HepG2 (cell line): ENCODE results near the gene TUBB4B. TPM values are rescaled to one million over a fixed set of nuclear protein-coding genes. Genes with fewer than 3 reads are reported as not detected.
A peak's percentile ranks its signal among the peaks of the same experiment; 100 is the strongest.

Experiments used
- ERF ChIP-seq: IDR thresholded peaks from 2 replicates; pipeline ENCODE4 v1.6.1; 2018; ENCODE audit warnings: missing biosample characterization, missing genetic modification reagents
- GATAD1 ChIP-seq: IDR thresholded peaks from 2 replicates; pipeline ENCODE4 v1.6.1; 2016; ENCODE audit warnings: missing genetic modification reagents, missing compliant biosample characterization
- HDAC2 ChIP-seq: sonication (generic); formaldehyde crosslinking; IDR thresholded peaks from 2 replicates; pipeline ENCODE4 v1.4.0; 2020; ENCODE audit warnings: missing genetic modification reagents
- HMG20B ChIP-seq: conservative IDR thresholded peaks from 2 replicates; pipeline ENCODE4 v1.6.1; 2016; ENCODE audit warnings: missing genetic modification reagents, missing compliant biosample characterization
- MLX ChIP-seq: IDR thresholded peaks from 2 replicates; pipeline ENCODE4 v1.6.1; 2016
- NFATC3 ChIP-seq: sonication (generic); formaldehyde crosslinking; IDR thresholded peaks from 2 replicates; pipeline ENCODE4 v1.5.1; 2020; ENCODE audit warnings: mild to moderate bottlenecking, missing genetic modification reagents
- NKX3-1 ChIP-seq: sonication (generic); formaldehyde crosslinking; IDR thresholded peaks from 2 replicates; pipeline ENCODE4 v1.5.0; 2020; ENCODE audit warnings: missing genetic modification reagents
- NR2F1 ChIP-seq, 2 experiments: fragments of 450-650 bp in 1 of 2; formaldehyde crosslinking in 1 of 2; IDR thresholded peaks; 2 replicates each; pipeline versions ENCODE4 v1.5.0 to v1.6.1; 2016 to 2020; ENCODE audit warnings: mild to moderate bottlenecking in 1 of 2, missing compliant biosample characterization in 1 of 2, missing genetic modification reagents in 1 of 2, moderate library complexity in 1 of 2
- RARA ChIP-seq: IDR thresholded peaks from 2 replicates; pipeline ENCODE4 v1.6.1; 2016; ENCODE audit warnings: missing genetic modification reagents, missing compliant biosample characterization
- SALL1 ChIP-seq: sonication (generic); formaldehyde crosslinking; IDR thresholded peaks from 2 replicates; pipeline ENCODE4 v1.8.0; 2022; ENCODE audit warnings: mild to moderate bottlenecking, missing genetic modification reagents
- SPEN ChIP-seq: sonication (generic); formaldehyde crosslinking; IDR thresholded peaks from 2 replicates; pipeline ENCODE4 v1.5.1; 2020; ENCODE audit warnings: low read depth, mild to moderate bottlenecking, missing genetic modification reagents
- ZNF569 ChIP-seq: sonication (generic); formaldehyde crosslinking; IDR thresholded peaks from 2 replicates; pipeline ENCODE4 v1.5.0; 2020; ENCODE audit warnings: mild to moderate bottlenecking, missing genetic modification reagents, moderate library complexity, borderline replicate concordance
- ZNF598 ChIP-seq: sonication (generic); formaldehyde crosslinking; IDR thresholded peaks from 2 replicates; pipeline ENCODE4 v1.5.1; 2020; ENCODE audit warnings: mild to moderate bottlenecking, missing genetic modification reagents, borderline replicate concordance
- ZNF713 ChIP-seq: sonication (generic); formaldehyde crosslinking; IDR thresholded peaks from 2 replicates; pipeline ENCODE4 v1.4.0; 2020; ENCODE audit warnings: mild to moderate bottlenecking, missing genetic modification reagents
- polyA plus RNA-seq, 8 experiments: library from polyadenylated mRNA; depleted of rRNA in 3 of 8; stranded (reverse) in 7 of 8; unstranded in 1 of 8; fragments of >200 nt; fragmentation: Illumina TruSeq in 4 of 8; extraction: Trizol in 4 of 8; gene quantifications; 2 replicates each; pipeline versions ENCODE4 v1.2.1 to v1.2.3, GENCODE V29; 2011 to 2016; ENCODE audit warnings: low read depth in 4 of 8, missing spikeins in 1 of 8, mixed read lengths in 1 of 8; ENCODE audit not compliant: insufficient read depth in 1 of 8
- total RNA-seq, 5 experiments: library from RNA; depleted of rRNA; stranded (reverse); fragments of >200 nt; fragmentation: Illumina TruSeq; extraction: Trizol; gene quantifications; 2 replicates each; pipeline ENCODE4 v1.2.3, GENCODE V29; 2016; ENCODE audit warnings: low read depth in 1 of 5
- TF ChIP-seq, protein P1 (sequence below): sonication (generic); formaldehyde crosslinking; IDR thresholded peaks from 2 replicates; pipeline ENCODE4 v1.5.0; 2020; ENCODE audit warnings: mild to moderate bottlenecking, missing genetic modification reagents
- TF ChIP-seq, protein P2 (sequence below): sonication (generic); formaldehyde crosslinking; conservative IDR thresholded peaks from 2 replicates; pipeline ENCODE4 v1.4.0; 2020; ENCODE audit warnings: mild to moderate bottlenecking, missing genetic modification reagents, moderate library complexity
- TF ChIP-seq, protein P3 (sequence below): sonication (generic); formaldehyde crosslinking; IDR thresholded peaks from 2 replicates; pipeline ENCODE4 v1.4.0; 2020; ENCODE audit warnings: mild to moderate bottlenecking, missing genetic modification reagents, borderline replicate concordance

The TUBB4B gene
- total and polyA plus RNA-seq, 2 of the 13 experiments (the other 11 are each of a cell fraction or from before 2014, with no cell fraction given) = 182 to 412 TPM

GRCh38 chr9:137250329-137251193 is 9.5 kb downstream of the TUBB4B start (continued):
- TF ChIP-seq SALL1 (CRISPR knock-in tag) (no peak; the same call in 1 of the 2 replicates), MLX (CRISPR knock-in tag) (peak; percentile 35; the same call in 1 of the 2 replicates), ZNF598 (CRISPR knock-in tag) (no peak), HMG20B (CRISPR knock-in tag) (no peak), ZNF713 (CRISPR knock-in tag) (no peak), HDAC2 (CRISPR knock-in tag) (no peak), RARA (CRISPR knock-in tag) (peak; percentile 45; the same call in 1 of the 2 replicates), NR2F1 (CRISPR knock-in tag; IDR thresholded peaks at IDR 0.05) (0 out of 4 replicates have a peak, but pooled peaks of 1 of the 2 experiments have one; percentile 29), GATAD1 (CRISPR knock-in tag) (no peak), ZNF569 (CRISPR knock-in tag) (no peak), SPEN (CRISPR knock-in tag) (peak; percentile 47; the same call in 1 of the 2 replicates), NKX3-1 (no peak), ERF (CRISPR knock-in tag) (no peak), NFATC3 (CRISPR knock-in tag) (no peak)
- TF ChIP-seq, protein P1, sequence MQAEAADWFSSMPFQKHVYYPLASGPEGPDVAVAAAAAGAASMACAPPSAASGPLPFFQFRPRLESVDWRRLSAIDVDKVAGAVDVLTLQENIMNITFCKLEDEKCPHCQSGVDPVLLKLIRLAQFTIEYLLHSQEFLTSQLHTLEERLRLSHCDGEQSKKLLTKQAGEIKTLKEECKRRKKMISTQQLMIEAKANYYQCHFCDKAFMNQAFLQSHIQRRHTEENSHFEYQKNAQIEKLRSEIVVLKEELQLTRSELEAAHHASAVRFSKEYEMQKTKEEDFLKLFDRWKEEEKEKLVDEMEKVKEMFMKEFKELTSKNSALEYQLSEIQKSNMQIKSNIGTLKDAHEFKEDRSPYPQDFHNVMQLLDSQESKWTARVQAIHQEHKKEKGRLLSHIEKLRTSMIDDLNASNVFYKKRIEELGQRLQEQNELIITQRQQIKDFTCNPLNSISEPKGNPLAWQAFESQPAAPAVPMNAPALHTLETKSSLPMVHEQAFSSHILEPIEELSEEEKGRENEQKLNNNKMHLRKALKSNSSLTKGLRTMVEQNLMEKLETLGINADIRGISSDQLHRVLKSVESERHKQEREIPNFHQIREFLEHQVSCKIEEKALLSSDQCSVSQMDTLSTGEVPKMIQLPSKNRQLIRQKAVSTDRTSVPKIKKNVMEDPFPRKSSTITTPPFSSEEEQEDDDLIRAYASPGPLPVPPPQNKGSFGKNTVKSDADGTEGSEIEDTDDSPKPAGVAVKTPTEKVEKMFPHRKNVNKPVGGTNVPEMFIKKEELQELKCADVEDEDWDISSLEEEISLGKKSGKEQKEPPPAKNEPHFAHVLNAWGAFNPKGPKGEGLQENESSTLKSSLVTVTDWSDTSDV = no peak
- TF ChIP-seq, protein P2, sequence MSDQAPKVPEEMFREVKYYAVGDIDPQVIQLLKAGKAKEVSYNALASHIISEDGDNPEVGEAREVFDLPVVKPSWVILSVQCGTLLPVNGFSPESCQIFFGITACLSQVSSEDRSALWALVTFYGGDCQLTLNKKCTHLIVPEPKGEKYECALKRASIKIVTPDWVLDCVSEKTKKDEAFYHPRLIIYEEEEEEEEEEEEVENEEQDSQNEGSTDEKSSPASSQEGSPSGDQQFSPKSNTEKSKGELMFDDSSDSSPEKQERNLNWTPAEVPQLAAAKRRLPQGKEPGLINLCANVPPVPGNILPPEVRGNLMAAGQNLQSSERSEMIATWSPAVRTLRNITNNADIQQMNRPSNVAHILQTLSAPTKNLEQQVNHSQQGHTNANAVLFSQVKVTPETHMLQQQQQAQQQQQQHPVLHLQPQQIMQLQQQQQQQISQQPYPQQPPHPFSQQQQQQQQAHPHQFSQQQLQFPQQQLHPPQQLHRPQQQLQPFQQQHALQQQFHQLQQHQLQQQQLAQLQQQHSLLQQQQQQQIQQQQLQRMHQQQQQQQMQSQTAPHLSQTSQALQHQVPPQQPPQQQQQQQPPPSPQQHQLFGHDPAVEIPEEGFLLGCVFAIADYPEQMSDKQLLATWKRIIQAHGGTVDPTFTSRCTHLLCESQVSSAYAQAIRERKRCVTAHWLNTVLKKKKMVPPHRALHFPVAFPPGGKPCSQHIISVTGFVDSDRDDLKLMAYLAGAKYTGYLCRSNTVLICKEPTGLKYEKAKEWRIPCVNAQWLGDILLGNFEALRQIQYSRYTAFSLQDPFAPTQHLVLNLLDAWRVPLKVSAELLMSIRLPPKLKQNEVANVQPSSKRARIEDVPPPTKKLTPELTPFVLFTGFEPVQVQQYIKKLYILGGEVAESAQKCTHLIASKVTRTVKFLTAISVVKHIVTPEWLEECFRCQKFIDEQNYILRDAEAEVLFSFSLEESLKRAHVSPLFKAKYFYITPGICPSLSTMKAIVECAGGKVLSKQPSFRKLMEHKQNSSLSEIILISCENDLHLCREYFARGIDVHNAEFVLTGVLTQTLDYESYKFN (CRISPR knock-in tag) = peak; percentile 56
- TF ChIP-seq, protein P3, sequence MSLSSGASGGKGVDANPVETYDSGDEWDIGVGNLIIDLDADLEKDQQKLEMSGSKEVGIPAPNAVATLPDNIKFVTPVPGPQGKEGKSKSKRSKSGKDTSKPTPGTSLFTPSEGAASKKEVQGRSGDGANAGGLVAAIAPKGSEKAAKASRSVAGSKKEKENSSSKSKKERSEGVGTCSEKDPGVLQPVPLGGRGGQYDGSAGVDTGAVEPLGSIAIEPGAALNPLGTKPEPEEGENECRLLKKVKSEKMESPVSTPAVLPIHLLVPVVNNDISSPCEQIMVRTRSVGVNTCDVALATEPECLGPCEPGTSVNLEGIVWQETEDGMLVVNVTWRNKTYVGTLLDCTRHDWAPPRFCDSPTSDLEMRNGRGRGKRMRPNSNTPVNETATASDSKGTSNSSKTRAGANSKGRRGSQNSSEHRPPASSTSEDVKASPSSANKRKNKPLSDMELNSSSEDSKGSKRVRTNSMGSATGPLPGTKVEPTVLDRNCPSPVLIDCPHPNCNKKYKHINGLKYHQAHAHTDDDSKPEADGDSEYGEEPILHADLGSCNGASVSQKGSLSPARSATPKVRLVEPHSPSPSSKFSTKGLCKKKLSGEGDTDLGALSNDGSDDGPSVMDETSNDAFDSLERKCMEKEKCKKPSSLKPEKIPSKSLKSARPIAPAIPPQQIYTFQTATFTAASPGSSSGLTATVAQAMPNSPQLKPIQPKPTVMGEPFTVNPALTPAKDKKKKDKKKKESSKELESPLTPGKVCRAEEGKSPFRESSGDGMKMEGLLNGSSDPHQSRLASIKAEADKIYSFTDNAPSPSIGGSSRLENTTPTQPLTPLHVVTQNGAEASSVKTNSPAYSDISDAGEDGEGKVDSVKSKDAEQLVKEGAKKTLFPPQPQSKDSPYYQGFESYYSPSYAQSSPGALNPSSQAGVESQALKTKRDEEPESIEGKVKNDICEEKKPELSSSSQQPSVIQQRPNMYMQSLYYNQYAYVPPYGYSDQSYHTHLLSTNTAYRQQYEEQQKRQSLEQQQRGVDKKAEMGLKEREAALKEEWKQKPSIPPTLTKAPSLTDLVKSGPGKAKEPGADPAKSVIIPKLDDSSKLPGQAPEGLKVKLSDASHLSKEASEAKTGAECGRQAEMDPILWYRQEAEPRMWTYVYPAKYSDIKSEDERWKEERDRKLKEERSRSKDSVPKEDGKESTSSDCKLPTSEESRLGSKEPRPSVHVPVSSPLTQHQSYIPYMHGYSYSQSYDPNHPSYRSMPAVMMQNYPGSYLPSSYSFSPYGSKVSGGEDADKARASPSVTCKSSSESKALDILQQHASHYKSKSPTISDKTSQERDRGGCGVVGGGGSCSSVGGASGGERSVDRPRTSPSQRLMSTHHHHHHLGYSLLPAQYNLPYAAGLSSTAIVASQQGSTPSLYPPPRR (CRISPR knock-in tag) = 0 out of 2 replicates have a peak, but pooled peaks have one; percentile 37
